GM19351 (cell line): ENCODE results near the gene NAPG.
"Not testable (repeated sequence)": the region's sequence is repeated elsewhere in the genome, so short reads cannot be mapped to it uniquely, and the experiment has no call there.

Source experiments
- ATAC-seq: cut with Tn5 transposase; IDR thresholded peaks from one replicate; pipeline ENCODE4 v1.9.1; 2021; ENCODE audit warnings: mild to moderate bottlenecking, moderate library complexity; ENCODE audit not compliant: unreplicated experiment

Gene NAPG

GRCh38 chr18:10577842-10578572 lies 52.2 kb downstream of the NAPG start:
- not testable (repeated sequence) for ATAC-seq

- not testable (repeated sequence) for ATAC-seq
These were observed 52.7 kb downstream of the NAPG start for GRCh38 chr18:10578573-10578899.

GRCh38 chr18:10579079-10579867 lies 53.4 kb downstream of the NAPG start:
- ATAC-seq = no peak

GRCh38 chr18:10580215-10580614 lies 54.4 kb downstream of the NAPG start:
- no peak for ATAC-seq

GRCh38 chr18:10585260-10585659 lies 59.4 kb downstream of the NAPG start:
- no peak for ATAC-seq

- no peak for ATAC-seq
These were observed 63.1 kb downstream of the NAPG start for GRCh38 chr18:10588975-10589374.

- no peak for ATAC-seq
These were observed 64.6 kb downstream of the NAPG start for GRCh38 chr18:10590412-10590811.

GRCh38 chr18:10591896-10592295 lies 66.1 kb downstream of the NAPG start:
- no peak for ATAC-seq

GRCh38 chr18:10593366-10594022 lies 67.7 kb downstream of the NAPG start:
- not testable (repeated sequence) for ATAC-seq

GRCh38 chr18:10595917-10596316 lies 70.1 kb downstream of the NAPG start:
- not testable (repeated sequence) for ATAC-seq

- not testable (repeated sequence) for ATAC-seq
These were observed 71.9 kb downstream of the NAPG start for GRCh38 chr18:10597695-10598094.

GRCh38 chr18:10600701-10601100 lies 74.9 kb downstream of the NAPG start:
- not testable (repeated sequence) for ATAC-seq
